PC-9 (cell line): ENCODE results near the gene ACAP3.

Experiments
- CTCF ChIP-seq: fragments of 200-600 bp; sonication (generic); conservative IDR thresholded peaks from 2 replicates; pipeline ENCODE4 v1.6.1; 2017; ENCODE audit warnings: mixed run types, antibody characterized with exemption, mild to moderate bottlenecking, moderate library complexity
- EZH2 ChIP-seq: fragments of 200-600 bp; sonication (generic); IDR thresholded peaks from 2 replicates; pipeline ENCODE4 v1.8.0; 2017; ENCODE audit warnings: antibody characterized with exemption, low read depth

DNA sequence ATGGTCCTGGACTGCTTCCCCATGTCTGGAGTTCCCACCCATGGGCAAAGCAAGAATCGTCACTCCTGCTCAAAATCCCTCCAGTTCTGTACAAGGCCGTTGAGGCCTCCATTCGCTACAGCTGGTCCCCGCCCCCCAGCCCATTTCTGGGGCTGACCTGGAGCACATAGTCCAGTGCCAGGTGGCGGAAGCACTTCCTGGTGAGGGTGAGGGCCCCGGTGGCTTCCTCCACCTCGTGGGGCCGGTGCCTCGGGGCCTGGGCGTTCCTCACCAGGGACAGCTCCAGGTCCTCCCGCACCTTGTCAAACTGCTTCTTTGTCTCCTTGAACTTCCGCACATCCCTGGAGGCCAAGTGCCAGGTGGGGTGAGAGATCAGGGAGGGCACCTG lies 7.4 kb downstream of the ACAP3 start:
- peak; percentile 33; the same call in 1 of the 2 replicates for TF ChIP-seq CTCF
- TF ChIP-seq EZH2, result no peak
